Skeletal muscle satellite cell (primary cell): ENCODE data around the gene ANAPC7.
"Not testable (repeated sequence)": the region's sequence is repeated elsewhere in the genome, so short reads cannot be mapped to it uniquely, and the experiment has no call there.

Experiments used
- H3K27me3 ChIP-seq: 2 replicates; pipeline ENCODE4 v1.7.0; 2013; ENCODE audit warnings: low read length; ENCODE audit not compliant: control insufficient read depth, insufficient read depth
- H3K36me3 ChIP-seq: 2 replicates; pipeline ENCODE4 v1.7.0; 2013; ENCODE audit warnings: mild to moderate bottlenecking, control low read depth, low read length; ENCODE audit not compliant: insufficient read depth
- H3K4me1 ChIP-seq: 2 replicates; pipeline ENCODE4 v1.7.0; 2013; ENCODE audit warnings: low read length; ENCODE audit not compliant: control insufficient read depth, insufficient read depth
- H3K4me2 ChIP-seq: 2 replicates; pipeline ENCODE4 v1.7.0; 2013; ENCODE audit warnings: mild to moderate bottlenecking, low read length
- H3K4me3 ChIP-seq: 2 replicates; pipeline ENCODE4 v1.7.0; 2013; ENCODE audit warnings: low read length
- H3K9ac ChIP-seq: 2 replicates; pipeline ENCODE4 v1.7.0; 2013; ENCODE audit warnings: mild to moderate bottlenecking, low read depth, low read length, moderate library complexity
- H3K9me3 ChIP-seq: replicated peaks from 2 replicates; pipeline ENCODE4 v1.7.0; 2013; ENCODE audit warnings: mild to moderate bottlenecking, control low read depth, low read length

ANAPC7 gene

GRCh38 chr12:110345176-110345661, 58.3 kb downstream of the ANAPC7 start:
- Histone ChIP-seq H3K4me2 (no peak overlapping the region), H3K4me3 (no peak overlapping the region), H3K9ac (no peak overlapping the region), H3K36me3 (peaks cover 92% of the 10 kb centered on the region), H3K9me3 (no peaks in the 10 kb centered on the region), H3K27me3 (no peaks in the 10 kb centered on the region), H3K4me1 (peaks cover 10% of the 10 kb centered on the region)

DNA sequence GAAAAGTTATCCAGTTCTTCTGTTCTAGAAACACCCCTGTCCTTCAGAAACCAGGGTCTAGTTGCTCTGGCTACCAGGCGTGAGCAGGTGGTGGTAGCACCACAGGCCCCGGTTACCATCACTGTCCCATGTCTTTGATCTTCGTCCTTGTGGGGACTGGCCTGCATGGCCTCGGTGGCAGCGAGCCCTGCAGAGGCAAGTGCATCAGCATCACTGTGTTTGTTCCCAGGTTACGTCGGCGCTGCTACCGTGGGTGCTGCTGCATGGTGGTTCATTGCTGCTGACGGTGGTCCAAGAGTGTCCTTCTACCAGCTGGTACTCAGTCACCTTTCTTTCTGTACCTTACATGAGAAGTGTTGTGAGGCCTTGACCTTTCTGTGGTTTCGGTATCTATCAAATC, 58.9 kb downstream of the ANAPC7 start:
- H3K9me3 ChIP-seq, result no peaks in the 10 kb centered on the region

DNA sequence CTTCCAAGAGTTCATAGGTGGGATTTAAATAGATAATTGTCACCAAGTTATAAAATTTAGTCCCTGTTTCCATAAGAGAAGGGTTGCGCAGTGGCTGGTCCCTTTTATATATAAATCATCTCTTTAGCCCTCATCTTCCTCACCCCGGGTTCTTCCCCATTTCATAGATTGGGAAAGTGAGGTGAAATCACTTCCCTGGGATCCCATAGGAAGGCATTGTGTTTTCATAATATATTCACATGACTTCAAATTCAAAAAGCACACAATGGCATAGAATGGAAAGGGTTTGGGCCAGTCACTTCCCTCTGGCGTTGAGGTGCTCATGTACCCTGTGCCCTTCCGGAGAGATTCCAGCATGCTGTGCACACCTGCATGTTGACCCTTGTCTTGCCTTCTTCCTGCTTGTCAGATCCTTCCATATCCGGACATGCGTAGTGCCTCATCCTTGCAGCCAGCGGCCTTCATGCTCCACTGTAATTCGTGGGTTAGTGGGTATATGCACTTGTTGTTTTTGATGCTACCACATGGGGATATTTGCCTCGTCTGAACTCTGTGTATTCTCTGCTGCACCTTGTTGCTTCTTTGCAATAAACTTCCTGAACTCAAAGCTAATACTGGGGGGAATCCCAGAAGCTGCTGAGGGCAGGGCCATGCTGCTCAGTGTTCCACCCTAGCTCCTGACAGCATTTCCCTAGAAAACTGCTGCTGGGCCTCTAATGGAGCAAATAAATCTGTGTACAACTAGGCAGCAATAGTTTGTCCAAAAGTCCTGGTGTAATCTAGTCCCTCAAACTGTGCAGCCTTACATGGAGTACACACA, 59.6 kb downstream of the ANAPC7 start:
- Histone ChIP-seq H3K4me3 (no peak overlapping the region), H3K4me2 (no peak overlapping the region), H3K9me3 (no peaks in the 10 kb centered on the region), H3K9ac (no peak overlapping the region), H3K36me3 (peaks cover 91% of the 10 kb centered on the region), H3K27me3 (no peaks in the 10 kb centered on the region), H3K4me1 (peaks cover 4% of the 10 kb centered on the region)

More for the DNA sequence above, 58.9 kb downstream of the ANAPC7 start:
- Histone ChIP-seq H3K36me3 (peaks cover 91% of the 10 kb centered on the region), H3K4me2 (no peak overlapping the region), H3K9ac (no peak overlapping the region), H3K4me3 (no peak overlapping the region), H3K4me1 (peaks cover 10% of the 10 kb centered on the region), H3K27me3 (no peaks in the 10 kb centered on the region)

DNA sequence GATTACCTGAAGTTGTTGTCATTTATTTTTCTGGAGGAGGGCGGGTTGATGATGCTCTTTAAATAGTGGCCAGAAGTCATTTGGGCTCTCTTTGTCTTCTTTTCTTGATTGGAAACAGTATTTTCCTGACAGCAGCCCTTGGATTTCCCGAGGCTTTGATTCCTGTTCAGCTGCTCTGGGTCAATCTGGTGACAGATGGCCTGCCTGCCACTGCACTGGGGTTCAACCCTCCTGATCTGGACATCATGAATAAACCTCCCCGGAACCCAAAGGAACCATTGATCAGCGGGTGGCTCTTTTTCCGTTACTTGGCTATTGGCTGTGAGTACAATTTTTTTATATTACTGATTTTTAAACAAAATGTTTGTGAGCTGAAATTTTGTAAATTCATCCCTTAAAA, 60.4 kb downstream of the ANAPC7 start:
- Histone ChIP-seq H3K4me3 (no peak overlapping the region), H3K4me2 (no peak overlapping the region), H3K27me3 (no peaks in the 10 kb centered on the region), H3K9ac (no peak overlapping the region), H3K36me3 (peaks cover 91% of the 10 kb centered on the region), H3K4me1 (peaks cover 4% of the 10 kb centered on the region), H3K9me3 (no peaks in the 10 kb centered on the region)

GRCh38 chr12:110342157-110342556, 61.4 kb downstream of the ANAPC7 start:
- Histone ChIP-seq H3K4me1 (peaks cover 4% of the 10 kb centered on the region), H3K36me3 (peaks cover 91% of the 10 kb centered on the region)

DNA sequence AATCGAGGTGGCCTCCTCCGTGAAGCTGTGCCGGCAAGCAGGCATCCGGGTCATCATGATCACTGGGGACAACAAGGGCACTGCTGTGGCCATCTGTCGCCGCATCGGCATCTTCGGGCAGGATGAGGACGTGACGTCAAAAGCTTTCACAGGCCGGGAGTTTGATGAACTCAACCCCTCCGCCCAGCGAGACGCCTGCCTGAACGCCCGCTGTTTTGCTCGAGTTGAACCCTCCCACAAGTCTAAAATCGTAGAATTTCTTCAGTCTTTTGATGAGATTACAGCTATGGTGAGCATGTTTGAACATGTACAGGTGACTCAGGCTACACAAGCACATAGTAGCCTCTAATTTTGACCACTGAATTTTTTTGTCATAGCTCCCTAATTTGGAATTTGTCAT, 62.8 kb downstream of the ANAPC7 start:
- no peaks in the 10 kb centered on the region for H3K27me3 ChIP-seq
- H3K4me1 ChIP-seq, result peaks cover 4% of the 10 kb centered on the region
- H3K4me2 ChIP-seq, result no peak overlapping the region
- no peaks in the 10 kb centered on the region for H3K9me3 ChIP-seq
- H3K4me3 ChIP-seq, result no peak overlapping the region
- H3K36me3 ChIP-seq, result peaks cover 95% of the 10 kb centered on the region
- no peak overlapping the region for H3K9ac ChIP-seq

More at GRCh38 chr12:110342157-110342556, 61.4 kb downstream of the ANAPC7 start:
- Histone ChIP-seq H3K9ac (no peak overlapping the region), H3K27me3 (no peaks in the 10 kb centered on the region), H3K9me3 (no peaks in the 10 kb centered on the region), H3K4me2 (no peak overlapping the region), H3K4me3 (no peak overlapping the region)

DNA sequence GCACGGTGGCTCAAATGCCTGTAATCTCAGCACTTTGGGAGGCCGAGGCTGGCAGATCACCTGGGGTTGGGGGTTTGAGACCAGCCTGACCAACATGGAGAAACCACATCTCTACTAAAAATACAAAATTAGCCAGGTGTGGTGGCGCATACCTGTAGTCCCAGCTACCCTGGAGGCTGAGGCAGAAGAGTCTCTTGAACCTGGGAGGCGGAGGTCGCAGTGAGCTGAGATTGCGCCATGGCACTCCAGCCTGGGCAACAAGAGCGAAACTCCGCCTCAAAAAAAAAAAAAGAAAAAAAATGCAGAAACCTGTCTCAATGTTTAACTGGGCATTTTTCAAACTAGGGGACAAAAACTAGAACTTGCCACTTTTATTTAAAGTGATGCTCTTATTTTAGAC, 63.2 kb downstream of the ANAPC7 start:
- not testable (repeated sequence) for H3K4me1 ChIP-seq, H3K27me3 ChIP-seq, H3K9ac ChIP-seq, H3K9me3 ChIP-seq, H3K4me2 ChIP-seq, H3K4me3 ChIP-seq
- peaks cover 95% of the 10 kb centered on the region for H3K36me3 ChIP-seq

- Histone ChIP-seq H3K4me1 (peaks cover 4% of the 10 kb centered on the region), H3K9me3 (no peaks in the 10 kb centered on the region), H3K9ac (no peak overlapping the region), H3K4me3 (no peak overlapping the region), H3K27me3 (no peaks in the 10 kb centered on the region), H3K4me2 (no peak overlapping the region), H3K36me3 (peaks cover 95% of the 10 kb centered on the region)
Observed at GRCh38 chr12:110339184-110339952, 64.1 kb downstream of the ANAPC7 start.

DNA sequence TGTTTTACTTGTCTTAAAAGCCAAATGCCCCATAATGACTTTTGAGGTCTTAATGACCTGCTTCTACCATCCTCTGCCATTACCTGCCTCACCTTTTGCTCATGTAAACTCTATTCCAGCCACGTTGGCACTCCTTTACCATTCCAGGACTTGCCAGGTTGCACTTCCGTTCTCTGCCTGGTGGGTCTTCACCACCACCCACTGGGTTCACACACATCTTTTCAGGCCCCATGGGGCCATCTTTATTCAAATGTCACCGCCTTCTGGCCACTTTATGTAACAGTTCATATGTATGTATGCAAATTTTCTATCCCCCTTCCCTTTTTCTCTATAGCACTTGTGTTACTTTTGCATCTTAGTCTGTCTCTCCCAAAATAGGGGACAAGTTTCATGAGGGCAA, 64.8 kb downstream of the ANAPC7 start:
- H3K27me3 ChIP-seq, result no peaks in the 10 kb centered on the region
- H3K4me1 ChIP-seq, result peaks cover 4% of the 10 kb centered on the region
- H3K36me3 ChIP-seq, result peaks cover 95% of the 10 kb centered on the region
- H3K4me2 ChIP-seq, result no peak overlapping the region
- H3K9me3 ChIP-seq, result no peaks in the 10 kb centered on the region
- no peak overlapping the region for H3K4me3 ChIP-seq
- no peak overlapping the region for H3K9ac ChIP-seq

DNA sequence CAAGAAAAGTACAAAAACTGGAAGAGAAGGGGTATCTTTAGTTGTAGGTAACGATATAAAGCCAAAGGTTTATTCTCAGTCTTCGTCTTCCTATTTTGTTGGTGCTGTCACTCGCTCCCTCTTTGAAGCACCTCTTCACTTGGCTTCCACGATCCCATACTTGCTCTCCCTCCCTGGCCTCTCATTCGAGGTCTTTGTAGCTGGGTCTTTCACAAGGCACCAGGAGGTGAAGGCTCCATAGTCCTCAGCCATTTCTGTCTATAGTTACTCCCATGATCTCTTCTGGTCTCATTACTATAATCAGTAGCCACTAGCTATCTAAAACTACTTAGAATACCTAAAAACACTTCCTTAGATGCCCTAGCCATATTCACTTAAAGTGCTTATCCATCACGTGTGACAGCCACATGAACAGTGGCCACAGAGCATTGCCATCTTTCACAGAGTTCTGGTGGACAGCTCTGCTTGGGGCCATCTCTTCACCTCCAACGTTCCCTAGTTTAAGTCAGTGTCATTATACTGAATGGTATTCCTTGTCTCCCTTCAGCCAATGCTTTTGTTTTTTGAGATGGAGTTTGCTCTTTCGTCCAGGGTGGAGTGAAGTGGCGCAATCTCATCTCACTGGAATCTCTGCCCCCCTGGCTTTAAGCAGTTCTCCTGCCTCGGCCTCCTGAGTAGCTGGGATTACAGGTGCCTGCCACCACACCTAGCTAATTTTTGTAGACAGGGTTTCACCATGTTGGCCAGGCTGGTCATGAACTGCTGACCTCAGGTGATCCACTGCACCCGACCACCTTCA, 65.4 kb downstream of the ANAPC7 start:
- peaks cover 95% of the 10 kb centered on the region for H3K36me3 ChIP-seq
- peaks cover 4% of the 10 kb centered on the region for H3K4me1 ChIP-seq
- H3K4me2 ChIP-seq, result no peak overlapping the region
- H3K9me3 ChIP-seq, result no peaks in the 10 kb centered on the region
- H3K9ac ChIP-seq, result no peak overlapping the region
- no peaks in the 10 kb centered on the region for H3K27me3 ChIP-seq
- no peak overlapping the region for H3K4me3 ChIP-seq

GRCh38 chr12:110335481-110336045, 67.9 kb downstream of the ANAPC7 start:
- H3K4me3 ChIP-seq, result no peak overlapping the region
- no peaks in the 10 kb centered on the region for H3K4me1 ChIP-seq
- H3K36me3 ChIP-seq, result peaks cover 92% of the 10 kb centered on the region

More at GRCh38 chr12:110335481-110336045, 67.9 kb downstream of the ANAPC7 start:
- Histone ChIP-seq H3K4me2 (no peak overlapping the region), H3K27me3 (no peaks in the 10 kb centered on the region), H3K9ac (no peak overlapping the region), H3K9me3 (no peaks in the 10 kb centered on the region)
